ENCODE measurements around the gene HMGXB3. TPM values are rescaled to one million over a fixed set of nuclear protein-coding genes. Genes with fewer than 3 reads are reported as not detected.

HMGXB3 gene
- total RNA-seq, 4 donors from 2014 or later, result 23.6 to 44.6 (median 29.4) TPM

- no peak for TF ChIP-seq CTCF (IDR thresholded peaks at IDR 0.05; ENCODE audit: low read depth)
These were observed 61.0 kb downstream of the HMGXB3 start for GRCh38 chr5:150061538-150061995.

- TF ChIP-seq CTCF (IDR thresholded peaks at IDR 0.05; ENCODE audit: low read depth), result no peak
These were observed 61.8 kb downstream of the HMGXB3 start for GRCh38 chr5:150062216-150062922.

- no peak for TF ChIP-seq CTCF (IDR thresholded peaks at IDR 0.05; ENCODE audit: low read depth)
These were observed 63.1 kb downstream of the HMGXB3 start for GRCh38 chr5:150063638-150064037.

- TF ChIP-seq CTCF (IDR thresholded peaks at IDR 0.05; ENCODE audit: low read depth), result no peak
These were observed 64.2 kb downstream of the HMGXB3 start for GRCh38 chr5:150064681-150065220.

- no peak for TF ChIP-seq CTCF (IDR thresholded peaks at IDR 0.05; ENCODE audit: low read depth)
These were observed 64.8 kb downstream of the HMGXB3 start for GRCh38 chr5:150065346-150065745.

GRCh38 chr5:150065886-150066285, 65.3 kb downstream of the HMGXB3 start:
- no peak for TF ChIP-seq CTCF (IDR thresholded peaks at IDR 0.05; ENCODE audit: low read depth)

GRCh38 chr5:150066436-150066835, 65.9 kb downstream of the HMGXB3 start:
- TF ChIP-seq CTCF (IDR thresholded peaks at IDR 0.05; ENCODE audit: low read depth), result no peak

All from subcutaneous adipose tissue (tissue), 4 donors.